HuH-7.5 (cell line): ENCODE results near the gene EGLN3.

Source experiments
- DNase-seq: peaks from one replicate; pipeline ENCODE4 v3.0.0; 2011; ENCODE audit warnings: low spot score

Gene EGLN3

DNA sequence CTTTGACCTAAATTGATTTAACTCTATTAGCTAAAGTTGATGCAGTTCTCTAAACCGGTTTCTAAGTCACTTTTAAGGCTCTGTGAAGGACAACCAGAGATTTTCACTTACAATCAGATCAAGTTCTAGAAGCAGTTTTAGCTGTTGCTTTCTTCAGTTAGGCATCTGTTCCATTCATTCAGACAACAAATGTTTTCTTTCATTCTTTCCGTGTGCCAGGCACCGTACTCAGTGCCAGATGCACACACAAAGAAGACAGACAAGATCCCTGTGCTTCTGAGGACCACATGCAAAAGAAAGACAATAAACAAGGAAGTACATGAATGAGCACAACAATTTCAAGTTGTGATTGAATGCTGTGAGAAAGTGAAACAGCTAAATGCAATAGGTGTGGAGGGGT is 11.1 kb upstream of the EGLN3 start:
- DNase-seq: no peak

GRCh38 chr14:33959692-33960151 is 8.8 kb upstream of the EGLN3 start:
- no peak for DNase-seq

GRCh38 chr14:33958605-33959226 is 7.8 kb upstream of the EGLN3 start:
- DNase-seq: no peak

GRCh38 chr14:33957993-33958392 is 7.1 kb upstream of the EGLN3 start:
- DNase-seq: no peak

DNA sequence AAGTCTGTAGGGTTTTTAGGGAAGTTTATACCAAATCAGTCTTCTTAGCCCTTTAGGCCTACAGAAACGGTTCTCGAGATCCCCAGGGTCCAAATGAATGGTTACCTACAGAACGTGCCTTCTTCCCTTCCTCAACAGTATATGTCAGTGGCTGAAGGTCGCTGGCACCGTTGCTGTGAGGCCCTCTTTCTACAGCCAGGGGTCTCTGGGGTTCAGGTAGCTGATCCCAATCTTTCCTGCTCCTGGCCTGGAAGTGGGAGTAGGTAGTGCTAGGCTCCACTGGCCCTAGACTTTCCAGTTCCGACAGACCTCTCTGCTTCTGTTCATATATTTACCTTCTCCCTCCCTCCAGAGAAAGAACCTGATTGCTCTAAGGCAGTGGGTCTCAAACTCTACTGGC is 6.4 kb upstream of the EGLN3 start:
- no peak for DNase-seq

DNA sequence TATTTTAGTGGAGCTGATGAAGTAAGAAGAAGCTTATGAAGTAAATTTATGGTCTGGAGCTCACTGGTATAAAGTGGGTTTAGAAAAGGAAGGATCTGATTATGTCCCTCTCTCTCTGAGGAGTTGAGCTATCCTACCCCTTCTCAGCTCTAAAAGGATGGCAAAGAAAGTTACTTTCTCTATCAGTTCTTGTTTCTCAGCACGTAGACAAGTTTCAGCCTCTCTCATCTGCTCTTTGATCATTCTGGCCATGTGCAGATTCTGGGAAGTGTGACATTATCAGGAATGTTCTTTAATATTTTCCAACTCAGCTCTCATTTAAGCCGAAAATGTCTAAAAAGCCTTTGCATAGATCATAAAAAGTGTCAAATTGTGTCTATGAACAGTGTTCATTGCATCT is 5.8 kb upstream of the EGLN3 start:
- DNase-seq: no peak

DNA sequence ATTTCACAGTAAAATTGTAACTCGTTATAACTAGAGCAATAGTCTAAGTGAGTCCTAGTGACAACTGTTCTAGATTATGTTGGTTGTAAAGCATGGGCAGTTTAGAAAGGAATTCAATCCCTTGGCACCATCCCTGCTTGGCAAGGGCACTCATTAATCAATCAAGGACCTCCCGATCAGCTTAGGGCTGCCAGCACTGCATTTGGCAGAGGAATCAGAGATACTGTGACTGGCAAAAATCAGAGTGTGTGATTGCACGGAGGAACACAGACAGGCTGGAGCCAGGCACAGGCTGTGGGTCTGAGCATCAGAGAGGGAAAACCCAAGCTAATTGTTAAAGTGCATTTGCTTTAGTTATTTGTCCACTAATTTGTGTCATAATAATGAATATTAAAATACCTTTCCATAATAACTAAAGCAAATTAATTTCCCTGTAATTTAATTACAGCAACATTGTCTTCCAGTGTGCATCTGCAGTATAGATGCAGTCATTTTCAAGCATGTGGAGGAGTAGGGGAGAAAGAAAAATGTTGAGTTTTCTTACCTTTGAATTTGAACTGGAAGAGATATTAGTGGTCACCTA is 3.2 kb upstream of the EGLN3 start:
- no peak for DNase-seq

GRCh38 chr14:33952541-33952940 is 1.7 kb upstream of the EGLN3 start:
- no peak for DNase-seq

DNA sequence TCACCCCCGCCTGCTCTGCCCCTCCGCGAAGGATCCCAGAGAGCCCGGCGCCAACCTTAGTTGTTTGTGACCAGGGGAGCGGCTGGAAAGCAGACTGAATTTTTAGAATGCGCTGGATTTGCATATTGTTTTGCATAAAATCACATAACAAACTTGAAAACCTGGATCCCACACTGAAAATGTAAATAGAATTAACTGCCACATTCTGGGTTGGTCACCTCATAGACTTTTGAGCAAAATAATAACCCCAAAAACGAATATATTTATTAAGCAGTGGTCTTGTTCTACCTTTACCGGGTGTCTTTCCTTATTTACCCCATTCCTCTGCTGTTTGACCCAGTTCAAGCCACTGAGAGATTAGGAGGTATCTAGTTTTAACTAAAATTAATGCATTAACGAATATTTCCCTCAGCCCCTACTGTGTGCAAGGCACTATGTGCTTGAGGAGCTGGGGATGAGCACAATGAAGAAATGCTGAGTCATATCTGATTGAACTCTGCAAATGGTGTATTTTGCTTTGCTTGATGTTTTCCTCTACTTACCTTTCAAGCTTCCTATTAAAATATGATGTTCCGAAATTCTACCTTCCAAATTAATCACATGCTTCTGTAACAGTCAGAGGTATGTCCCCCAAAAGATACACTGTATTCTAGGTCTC is 438 bp upstream of the EGLN3 start:
- no peak for DNase-seq

GRCh38 chr14:33949411-33949893 is 1.4 kb downstream of the EGLN3 start:
- DNase-seq: no peak

DNA sequence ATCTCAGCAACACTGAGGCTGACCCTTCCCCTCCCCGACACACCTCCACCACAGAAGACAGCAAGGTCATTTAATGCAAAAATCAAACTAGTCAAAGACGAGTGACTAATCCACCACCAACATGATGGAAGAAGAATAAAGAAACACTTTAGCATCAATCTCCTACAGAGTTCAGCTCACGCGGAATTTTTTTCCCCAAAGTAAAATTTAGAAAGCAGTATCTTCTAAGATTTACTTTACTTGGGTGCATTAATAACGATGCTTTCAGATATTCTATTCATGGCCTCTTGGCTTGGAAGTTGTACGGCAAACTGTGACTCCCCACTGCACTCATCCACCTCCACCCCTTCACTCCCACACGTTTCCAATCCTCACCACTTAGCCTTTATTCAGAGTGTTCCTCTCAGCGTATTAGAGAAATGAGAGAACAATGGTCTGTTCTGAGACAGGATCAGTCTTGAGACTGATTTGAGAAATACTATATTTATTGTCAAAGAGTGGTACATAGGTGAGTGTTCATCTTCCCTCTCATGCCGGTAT is 1.9 kb downstream of the EGLN3 start:
- no peak for DNase-seq

GRCh38 chr14:33948145-33948868 is 2.6 kb downstream of the EGLN3 start:
- no peak for DNase-seq

GRCh38 chr14:33946679-33947476 is 4.0 kb downstream of the EGLN3 start:
- DNase-seq: no peak

DNA sequence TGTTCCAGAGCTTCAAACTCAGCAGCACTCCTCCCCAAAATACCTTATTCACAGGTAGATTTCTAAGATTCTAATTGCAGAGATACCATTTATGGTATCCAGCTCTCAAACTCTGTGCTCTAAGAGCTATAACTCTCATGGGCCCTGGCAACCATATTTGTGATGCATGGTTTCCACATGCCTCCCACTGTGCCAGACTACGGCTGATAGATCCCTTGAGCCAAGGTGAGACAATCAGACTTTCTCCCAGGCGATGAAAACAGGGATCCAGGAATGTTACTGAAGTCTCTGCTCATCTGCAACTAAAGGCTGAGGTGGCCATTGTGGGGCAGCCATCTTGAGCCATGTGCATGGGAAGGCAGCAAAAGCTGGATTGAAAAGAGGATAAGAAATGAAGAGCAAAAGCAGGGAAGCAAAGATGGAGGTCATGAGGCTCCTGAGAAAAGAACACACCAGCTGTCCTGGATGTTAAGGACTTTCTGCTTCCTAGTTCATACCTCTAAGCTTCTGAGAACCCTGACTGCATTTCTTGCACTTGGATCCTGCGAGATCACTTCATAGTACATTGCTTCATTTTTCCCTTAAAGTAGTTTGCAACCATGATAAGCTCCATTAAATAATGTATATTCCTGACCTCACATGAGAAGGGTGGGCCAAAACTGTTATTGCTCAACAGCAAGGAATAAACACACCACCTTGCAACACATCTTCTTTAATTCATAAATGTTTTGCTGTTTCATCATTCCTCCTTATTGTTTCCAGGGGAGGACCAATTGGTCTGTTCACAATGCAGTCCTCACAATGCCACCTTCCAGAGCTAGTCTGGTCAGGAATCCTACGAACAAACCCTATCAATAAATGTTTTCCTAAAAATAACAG is 5.4 kb downstream of the EGLN3 start:
- DNase-seq: no peak

GRCh38 chr14:33943096-33943883 is 7.6 kb downstream of the EGLN3 start:
- DNase-seq: no peak

DNA sequence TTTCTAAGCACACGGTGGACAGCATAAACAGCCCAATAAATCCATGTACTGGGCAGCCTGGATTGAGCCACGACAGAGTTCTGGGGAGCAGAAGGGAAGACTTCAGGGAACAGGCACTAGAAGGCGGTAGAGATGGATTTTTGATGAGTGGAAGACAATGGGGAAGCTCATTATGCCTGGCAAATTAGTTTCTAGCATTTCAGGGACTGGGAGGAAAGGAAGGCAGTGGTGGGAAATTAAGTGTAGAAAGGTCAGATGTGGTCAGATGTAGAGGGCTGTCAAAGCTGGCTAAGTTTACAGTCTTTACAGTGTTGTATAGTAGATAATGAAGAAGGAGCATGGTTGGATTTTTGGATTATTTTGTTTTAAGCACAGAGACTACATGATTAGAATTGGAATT is 9.2 kb downstream of the EGLN3 start:
- no peak for DNase-seq

DNA sequence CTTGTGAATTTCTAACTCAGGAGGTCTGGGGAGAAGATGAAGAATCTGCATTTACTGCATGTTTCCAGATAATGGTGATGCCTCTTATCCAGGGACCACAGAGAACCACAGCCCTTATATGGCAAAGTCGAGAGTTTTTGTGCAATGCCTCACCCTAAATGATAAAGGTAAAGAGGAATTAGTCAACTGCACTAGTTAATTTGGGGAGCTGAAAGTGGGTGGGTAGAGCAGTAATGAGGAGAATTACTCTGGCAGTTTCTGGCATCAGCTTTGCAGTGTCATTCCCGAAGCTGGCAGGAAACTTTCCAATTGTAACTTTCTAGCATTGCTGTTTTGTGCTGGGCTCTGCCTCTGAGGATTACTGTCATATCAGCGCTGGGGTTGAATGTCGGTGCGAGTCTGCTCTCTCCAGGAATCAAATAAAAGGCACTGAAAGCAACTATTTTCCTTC is 10.3 kb downstream of the EGLN3 start:
- no peak for DNase-seq

GRCh38 chr14:33938131-33938949 is 12.5 kb downstream of the EGLN3 start:
- no peak for DNase-seq

- DNase-seq: no peak
These were observed 14.5 kb downstream of the EGLN3 start for GRCh38 chr14:33936391-33936790.
